A673 (cell line): ENCODE measurements around the gene TMED9. TPM values are rescaled to one million over a fixed set of nuclear protein-coding genes. Genes with fewer than 3 reads are reported as not detected.

Source experiments
- BruUV-seq: library from RNA; stranded (reverse); fragments of 400-500 nt; replicated peaks from 2 replicates; lab custom pipeline; 2021; lab: Mats Ljungman, UMichigan
- CTCF ChIA-PET: fragments of 300-600 bp; sonication (Branson Sonifier 250); formaldehyde crosslinking; loops from one replicate; lab custom pipeline; 2022; ENCODE audit warnings: antibody characterized with exemption; lab: Charles Lee
- POLR2A ChIA-PET: fragments of 300-600 bp; sonication (Branson Sonifier 250); formaldehyde crosslinking; loops from one replicate; lab custom pipeline; 2022; ENCODE audit warnings: antibody characterized with exemption; ENCODE audit not compliant: low non-redundant PET; lab: Charles Lee
- DNase-seq: peaks from one replicate; pipeline ENCODE4 v3.0.0-alpha.2; 2015; ENCODE audit warnings: low spot score
- H3K27ac ChIP-seq: fragments of 200-600 bp; sonication (generic); 2 replicates; pipeline ENCODE4 v1.5.1; 2016; ENCODE audit warnings: mixed run types, low read depth, mild to moderate bottlenecking, mixed read lengths, antibody characterized with exemption, low read length; ENCODE audit not compliant: poor library complexity, severe bottlenecking
- H3K27me3 ChIP-seq: fragments of 200-600 bp; sonication (generic); replicated peaks from 2 replicates; pipeline ENCODE4 v1.6.1; 2017; ENCODE audit warnings: mixed run types, low read depth, mild to moderate bottlenecking, mixed read lengths, antibody characterized with exemption, low read length; ENCODE audit not compliant: insufficient read depth, poor library complexity
- H3K36me3 ChIP-seq: fragments of 200-600 bp; sonication (generic); 2 replicates; pipeline ENCODE4 v1.6.1; 2016; ENCODE audit warnings: mixed run types, mild to moderate bottlenecking, mixed read lengths, antibody characterized with exemption, low read length; ENCODE audit not compliant: insufficient read depth, poor library complexity, severe bottlenecking
- H3K4me1 ChIP-seq: fragments of 200-600 bp; sonication (generic); 2 replicates; pipeline ENCODE4 v1.6.1; 2017; ENCODE audit warnings: mixed run types, mild to moderate bottlenecking, mixed read lengths, antibody characterized with exemption, low read length; ENCODE audit not compliant: insufficient read depth, poor library complexity, severe bottlenecking
- H3K4me3 ChIP-seq: fragments of 200-600 bp; sonication (generic); 2 replicates; pipeline ENCODE4 v1.5.1; 2016; ENCODE audit warnings: low read depth, mixed run types, mild to moderate bottlenecking, mixed read lengths, low read length; ENCODE audit not compliant: poor library complexity, severe bottlenecking
- H3K9me3 ChIP-seq: fragments of 200-600 bp; sonication (generic); 2 replicates; pipeline ENCODE4 v1.6.1; 2016; ENCODE audit warnings: mixed run types, low read depth, mild to moderate bottlenecking, mixed read lengths, antibody characterized with exemption, low read length; ENCODE audit not compliant: poor library complexity, severe bottlenecking
- EZH2 ChIP-seq: fragments of 200-600 bp; sonication (generic); IDR thresholded peaks from 2 replicates; pipeline ENCODE4 v1.6.1; 2017; ENCODE audit warnings: borderline replicate concordance, low read depth, mild to moderate bottlenecking, mixed read lengths, antibody characterized with exemption, low read length; ENCODE audit not compliant: poor library complexity, severe bottlenecking
- intact Hi-C: fragments of 100-400 bp; cut with micrococcal nuclease; formaldehyde crosslinking; loops from one replicate; pipeline ENCODE4 v1.10.0; 2022; ENCODE audit not compliant: unreplicated experiment
- total RNA-seq: library from RNA; stranded (reverse); gene quantifications from 2 replicates; pipeline ENCODE4 v1.2.3, GENCODE V29; 2021
- TF ChIP-seq, protein P1 (sequence below): fragments of 300-800, 200-600 bp; sonication (generic); conservative IDR thresholded peaks from 2 replicates; pipeline ENCODE4 v1.5.1; 2017; ENCODE audit warnings: low read depth, mild to moderate bottlenecking, antibody characterized with exemption, low read length, moderate library complexity, mixed read lengths

Gene TMED9
- total RNA-seq, 1 experiment from 2014 or later: 88.6 TPM

DNA sequence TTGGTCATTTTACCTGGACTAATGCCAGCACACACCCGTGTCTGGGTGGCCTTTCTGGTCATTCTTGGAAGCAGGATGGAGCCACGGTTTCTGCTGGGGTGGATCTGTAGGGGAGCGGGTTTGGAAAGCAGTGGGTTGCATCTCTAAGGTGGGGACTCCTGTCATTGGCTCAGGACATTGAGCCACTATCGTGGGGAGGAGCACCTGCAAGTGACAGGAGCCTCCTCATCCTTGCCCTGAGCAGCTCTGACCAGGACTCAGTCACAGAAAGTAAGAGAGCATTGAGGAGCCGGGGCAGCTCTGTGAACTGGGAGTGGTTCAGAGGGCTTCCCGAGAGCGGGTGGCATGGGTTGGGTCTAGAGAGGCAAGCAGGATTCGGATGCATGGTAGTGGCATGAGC lies 11.6 kb downstream of the TMED9 start:
- Histone ChIP-seq H3K27me3 (no peaks in the 10 kb centered on the region), H3K27ac (no peak overlapping the region), H3K9me3 (no peaks in the 10 kb centered on the region), H3K36me3 (no peaks in the 10 kb centered on the region), H3K4me1 (peaks cover 10% of the 10 kb centered on the region), H3K4me3 (no peak overlapping the region)
- intact Hi-C loops: no loop called here
- POLR2A ChIA-PET: no interaction called here
- CTCF ChIA-PET: no interaction called here
- BruUV-seq: no TSS peak
- no peak for DNase-seq
- no peak for TF ChIP-seq EZH2
- TF ChIP-seq, protein P1, sequence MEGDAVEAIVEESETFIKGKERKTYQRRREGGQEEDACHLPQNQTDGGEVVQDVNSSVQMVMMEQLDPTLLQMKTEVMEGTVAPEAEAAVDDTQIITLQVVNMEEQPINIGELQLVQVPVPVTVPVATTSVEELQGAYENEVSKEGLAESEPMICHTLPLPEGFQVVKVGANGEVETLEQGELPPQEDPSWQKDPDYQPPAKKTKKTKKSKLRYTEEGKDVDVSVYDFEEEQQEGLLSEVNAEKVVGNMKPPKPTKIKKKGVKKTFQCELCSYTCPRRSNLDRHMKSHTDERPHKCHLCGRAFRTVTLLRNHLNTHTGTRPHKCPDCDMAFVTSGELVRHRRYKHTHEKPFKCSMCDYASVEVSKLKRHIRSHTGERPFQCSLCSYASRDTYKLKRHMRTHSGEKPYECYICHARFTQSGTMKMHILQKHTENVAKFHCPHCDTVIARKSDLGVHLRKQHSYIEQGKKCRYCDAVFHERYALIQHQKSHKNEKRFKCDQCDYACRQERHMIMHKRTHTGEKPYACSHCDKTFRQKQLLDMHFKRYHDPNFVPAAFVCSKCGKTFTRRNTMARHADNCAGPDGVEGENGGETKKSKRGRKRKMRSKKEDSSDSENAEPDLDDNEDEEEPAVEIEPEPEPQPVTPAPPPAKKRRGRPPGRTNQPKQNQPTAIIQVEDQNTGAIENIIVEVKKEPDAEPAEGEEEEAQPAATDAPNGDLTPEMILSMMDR: no peak

DNA sequence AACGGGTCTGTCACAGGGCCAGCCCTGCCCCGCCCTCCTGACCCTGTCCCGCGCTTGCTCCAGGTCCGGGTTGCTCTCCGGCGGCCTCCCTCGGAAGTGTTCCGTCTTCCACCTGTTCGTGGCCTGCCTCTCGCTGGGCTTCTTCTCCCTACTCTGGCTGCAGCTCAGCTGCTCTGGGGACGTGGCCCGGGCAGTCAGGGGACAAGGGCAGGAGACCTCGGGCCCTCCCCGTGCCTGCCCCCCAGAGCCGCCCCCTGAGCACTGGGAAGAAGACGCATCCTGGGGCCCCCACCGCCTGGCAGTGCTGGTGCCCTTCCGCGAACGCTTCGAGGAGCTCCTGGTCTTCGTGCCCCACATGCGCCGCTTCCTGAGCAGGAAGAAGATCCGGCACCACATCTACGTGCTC lies 12.1 kb downstream of the TMED9 start:
- Histone ChIP-seq H3K4me3 (no peak overlapping the region), H3K27ac (no peak overlapping the region), H3K36me3 (no peaks in the 10 kb centered on the region), H3K9me3 (no peaks in the 10 kb centered on the region), H3K27me3 (no peaks in the 10 kb centered on the region), H3K4me1 (peaks cover 10% of the 10 kb centered on the region)
- intact Hi-C loops: no loop called here
- BruUV-seq: no TSS peak
- CTCF ChIA-PET: no interaction called here
- no peak for DNase-seq
- TF ChIP-seq EZH2: no peak
- TF ChIP-seq, protein P1: no peak
- POLR2A ChIA-PET: no interaction called here

DNA sequence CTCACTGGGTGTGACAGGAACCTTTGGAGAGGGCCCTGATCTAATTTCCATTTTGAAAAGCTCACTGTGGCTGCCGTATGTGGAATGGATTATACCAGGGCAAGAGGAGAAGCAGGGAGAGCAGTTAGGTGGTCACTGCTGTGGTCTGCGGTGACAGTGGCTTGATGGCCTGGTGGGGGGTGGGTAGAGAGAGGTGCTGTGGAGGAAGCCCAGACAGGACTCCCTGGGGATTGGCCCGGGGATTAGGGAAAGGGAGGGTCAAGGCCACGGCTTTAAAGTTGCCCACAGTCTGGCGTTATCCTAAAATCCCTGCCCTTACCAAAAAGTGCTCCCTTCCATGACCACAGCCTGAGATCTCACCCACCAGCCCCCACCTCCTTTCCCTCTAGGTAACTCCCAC lies 12.7 kb downstream of the TMED9 start:
- Histone ChIP-seq H3K4me3 (no peak overlapping the region), H3K36me3 (no peaks in the 10 kb centered on the region), H3K27me3 (no peaks in the 10 kb centered on the region), H3K27ac (no peak overlapping the region), H3K4me1 (peaks cover 10% of the 10 kb centered on the region), H3K9me3 (no peaks in the 10 kb centered on the region)
- no peak for DNase-seq
- CTCF ChIA-PET: no interaction called here
- BruUV-seq: no TSS peak
- TF ChIP-seq, protein P1: no peak
- TF ChIP-seq EZH2: no peak
- intact Hi-C loops: no loop called here
- POLR2A ChIA-PET: no interaction called here
